Upper lobe of right lung (tissue), 1 donor: ENCODE data around the gene VSX2. TPM values are rescaled to one million over a fixed set of nuclear protein-coding genes. Genes with fewer than 3 reads are reported as not detected.
A peak's percentile ranks its signal among the peaks of the same experiment; 100 is the strongest.

ENCODE experiments used
- ATAC-seq: fragments of 200-7000 bp; cut with Tn5 transposase; one replicate; pipeline ENCODE4 v1.9.1; 2020; ENCODE audit warnings: mild to moderate bottlenecking, moderate library complexity
- DNase-seq: peaks from one replicate; pipeline ENCODE4 v3.0.0-alpha.2; 2020
- H3K27ac ChIP-seq: fragments of 200-600 bp; one replicate; pipeline ENCODE4 v1.8.0; 2022
- H3K27me3 ChIP-seq: fragments of 200-600 bp; one replicate; pipeline ENCODE4 v1.8.0; 2022; ENCODE audit warnings: mild to moderate bottlenecking
- H3K36me3 ChIP-seq: fragments of 200-600 bp; one replicate; pipeline ENCODE4 v1.8.0; 2022
- H3K4me1 ChIP-seq: fragments of 200-600 bp; one replicate; pipeline ENCODE4 v1.8.0; 2022
- H3K4me3 ChIP-seq: fragments of 200-600 bp; one replicate; pipeline ENCODE4 v1.8.0; 2022; ENCODE audit warnings: mild to moderate bottlenecking
- H3K9me3 ChIP-seq: fragments of 200-600 bp; one replicate; pipeline ENCODE4 v1.8.0; 2022
- CTCF ChIP-seq: fragments of 200-600 bp; IDR thresholded peaks from one replicate; pipeline ENCODE4 v1.8.0; 2022; ENCODE audit warnings: antibody characterized with exemption
- intact Hi-C: fragments of 100-400 bp; cut with DNase I; formaldehyde crosslinking; loops from one replicate; pipeline ENCODE4 v1.11.0; 2022
- total RNA-seq: library from RNA; stranded (reverse); fragmentation: NEBNext Ultra II Directional; extraction: Animal tissue kit (Norgen Biotek cat#: 25700); gene quantifications from one replicate; pipeline ENCODE4 v1.2.1, GENCODE V29; 2021
- donor health status: DM: no; HTN: yes; CAD: no; lungs with severe emphysema.

Gene VSX2
- total RNA-seq, 1 donor from 2014 or later: not detected

- Histone ChIP-seq H3K36me3 (no peaks in the 10 kb centered on the region), H3K27me3 (peaks cover 27% of the 10 kb centered on the region), H3K4me1 (peaks cover 3% of the 10 kb centered on the region), H3K9me3 (no peaks in the 10 kb centered on the region), H3K4me3 (no peak overlapping the region), H3K27ac (no peak overlapping the region)
- DNase-seq: no peak
- ATAC-seq: no peak
- no peak for TF ChIP-seq CTCF
- intact Hi-C loops: no loop called here
Observed at GRCh38 chr14:74235017-74235416, 4.2 kb upstream of the VSX2 start.

- ATAC-seq: no peak
- no peak overlapping the region for H3K27ac ChIP-seq
- H3K36me3 ChIP-seq: no peaks in the 10 kb centered on the region
- H3K4me1 ChIP-seq: peaks cover 23% of the 10 kb centered on the region
- intact Hi-C loops: no loop called here
- H3K4me3 ChIP-seq: no peak overlapping the region
- H3K27me3 ChIP-seq: peaks cover 51% of the 10 kb centered on the region
- no peak for DNase-seq
- TF ChIP-seq CTCF: no peak
- no peaks in the 10 kb centered on the region for H3K9me3 ChIP-seq
Observed at GRCh38 chr14:74237441-74237840, 1.8 kb upstream of the VSX2 start.

GRCh38 chr14:74239848-74240793 is 872 bp downstream of the VSX2 start:
- no peak for ATAC-seq
- intact Hi-C loops: no loop called here
- no peak for DNase-seq
- H3K9me3 ChIP-seq: no peaks in the 10 kb centered on the region
- H3K27ac ChIP-seq: no peak overlapping the region
- peaks cover 75% of the 10 kb centered on the region for H3K27me3 ChIP-seq
- no peak for TF ChIP-seq CTCF
- H3K4me1 ChIP-seq: peaks cover 23% of the 10 kb centered on the region
- H3K4me3 ChIP-seq: peak overlapping the region; percentile 29
- H3K36me3 ChIP-seq: no peaks in the 10 kb centered on the region

GRCh38 chr14:74240794-74241651 is 1.8 kb downstream of the VSX2 start:
- intact Hi-C loops: no loop called here
- peaks cover 23% of the 10 kb centered on the region for H3K4me1 ChIP-seq

GRCh38 chr14:74241652-74242017 is 2.4 kb downstream of the VSX2 start:
- no peak for TF ChIP-seq CTCF
- no peaks in the 10 kb centered on the region for H3K36me3 ChIP-seq
- H3K4me3 ChIP-seq: no peak overlapping the region
- no peaks in the 10 kb centered on the region for H3K9me3 ChIP-seq
- no peak for DNase-seq
- no peak for ATAC-seq
- H3K27ac ChIP-seq: no peak overlapping the region
- intact Hi-C loops: no loop called here
- peaks cover 23% of the 10 kb centered on the region for H3K4me1 ChIP-seq
- H3K27me3 ChIP-seq: peaks cover 85% of the 10 kb centered on the region

More at GRCh38 chr14:74240794-74241651, 1.8 kb downstream of the VSX2 start:
- H3K27ac ChIP-seq: no peak overlapping the region
- DNase-seq (no peak), ATAC-seq (peak; percentile 12)
- peaks cover 83% of the 10 kb centered on the region for H3K27me3 ChIP-seq
- H3K36me3 ChIP-seq: no peaks in the 10 kb centered on the region
- H3K9me3 ChIP-seq: no peaks in the 10 kb centered on the region
- H3K4me3 ChIP-seq: peak overlapping the region; percentile 29
- TF ChIP-seq CTCF: no peak
